HEK293T (cell line): ENCODE measurements around the gene ZNF181.

Experiments
- BHLHE40 ChIP-seq: fragments of 450-650 bp; IDR thresholded peaks from 2 replicates; pipeline ENCODE4 v1.6.1; 2016; ENCODE audit warnings: mild to moderate bottlenecking, moderate library complexity, borderline replicate concordance
- FOXA1 ChIP-seq: fragments of 450-650 bp; IDR thresholded peaks from 2 replicates; pipeline ENCODE4 v1.6.1; 2016; ENCODE audit warnings: mild to moderate bottlenecking
- FOXK2 ChIP-seq: fragments of 450-650 bp; IDR thresholded peaks from 2 replicates; pipeline ENCODE4 v1.6.1; 2016; ENCODE audit warnings: mild to moderate bottlenecking
- L3MBTL2 ChIP-seq: fragments of 450-650 bp; conservative IDR thresholded peaks from 2 replicates; pipeline ENCODE4 v1.6.1; 2016; ENCODE audit warnings: mild to moderate bottlenecking
- LEF1 ChIP-seq: fragments of 450-650 bp; IDR thresholded peaks from 2 replicates; pipeline ENCODE4 v1.6.1; 2017; ENCODE audit warnings: mild to moderate bottlenecking, borderline replicate concordance
- NFRKB ChIP-seq: fragments of 450-650 bp; IDR thresholded peaks from 2 replicates; pipeline ENCODE4 v1.6.1; 2016; ENCODE audit warnings: mild to moderate bottlenecking, moderate library complexity
- SP1 ChIP-seq: fragments of 450-650 bp; IDR thresholded peaks from 2 replicates; pipeline ENCODE4 v1.6.1; 2017
- TARDBP ChIP-seq: fragments of 450-650 bp; IDR thresholded peaks from 2 replicates; pipeline ENCODE4 v1.6.1; 2016
- ZNF384 ChIP-seq: fragments of 450-650 bp; IDR thresholded peaks from 2 replicates; pipeline ENCODE4 v1.6.1; 2016

GRCh38 chr19:34757441-34757840, 23.4 kb downstream of the ZNF181 start:
- TF ChIP-seq FOXK2 = no peak
- TF ChIP-seq FOXA1 = no peak
- TF ChIP-seq NFRKB = no peak
- no peak for TF ChIP-seq LEF1
- TF ChIP-seq BHLHE40 = no peak
- no peak for TF ChIP-seq SP1
- no peak for TF ChIP-seq ZNF384
- no peak for TF ChIP-seq L3MBTL2
- no peak for TF ChIP-seq TARDBP
